Tibial nerve (tissue), 3 donors: ENCODE results near the gene ANKRD1.

Experiments
- CTCF ChIP-seq, 5 experiments: fragments of 200-600 bp in 3 of 5; fragments of 450-650 bp in 2 of 5; sonication (generic) in 3 of 5; IDR thresholded peaks; one replicate each; pipeline ENCODE4 v1.5.1; 2016 to 2019; ENCODE audit warnings: antibody characterized with exemption in 5 of 5, mild to moderate bottlenecking in 3 of 5, moderate library complexity in 2 of 5
- POLR2A ChIP-seq, 2 donors: fragments of 450-650 bp; IDR thresholded peaks; one replicate each; pipeline ENCODE4 v1.6.1; 2017; ENCODE audit warnings: antibody characterized with exemption in 2 of 2, mild to moderate bottlenecking in 2 of 2, moderate library complexity in 2 of 2

GRCh38 chr10:90945491-90946070, 24.7 kb upstream of the ANKRD1 start:
- no peak for TF ChIP-seq CTCF (IDR thresholded peaks at IDR 0.05)
- no peak for TF ChIP-seq POLR2A (IDR thresholded peaks at IDR 0.05)
